Esophagus mucosa (tissue), 1 donor: ENCODE measurements around the gene F12. TPM values are rescaled to one million over a fixed set of nuclear protein-coding genes. Genes with fewer than 3 reads are reported as not detected.

Experiments
- ATAC-seq: fragments of 200-7000 bp; cut with Tn5 transposase; one replicate; pipeline ENCODE4 v1.9.1; 2020
- total RNA-seq: library from RNA; stranded (reverse); gene quantifications from one replicate; pipeline ENCODE4 v1.2.4, GENCODE V29; 2023
- donor health status: DM: yes; HTN: yes; CAD: no.

Gene F12
- total RNA-seq, result 32.8 TPM

GRCh38 chr5:177409043-177409801, at the start of gene F12:
Gene F12, minus strand, starts transcription at chr5:177409564. Its CDS starts 37 bp downstream, at chr5:177409527.
- no peak for ATAC-seq

- ATAC-seq, result no peak
Measured at GRCh38 chr5:177458912-177459350, 49.6 kb upstream of the F12 start.

GRCh38 chr5:177457852-177458681, 48.7 kb upstream of the F12 start:
- no peak for ATAC-seq

- ATAC-seq, result peak; percentile 55
Measured at GRCh38 chr5:177456976-177457851, 47.9 kb upstream of the F12 start.

- ATAC-seq, result no peak
Measured at GRCh38 chr5:177456591-177456964, 47.2 kb upstream of the F12 start.

- ATAC-seq, result peak; percentile 61
Measured at GRCh38 chr5:177455661-177456590, 46.6 kb upstream of the F12 start.

- peak; percentile 51 for ATAC-seq
Measured at GRCh38 chr5:177455036-177455660, 45.8 kb upstream of the F12 start.

- ATAC-seq, result peak; percentile 63
Measured at GRCh38 chr5:177454397-177455035, 45.2 kb upstream of the F12 start.

GRCh38 chr5:177453852-177454396, 44.6 kb upstream of the F12 start:
- ATAC-seq, result peak; percentile 2

GRCh38 chr5:177452688-177453638, 43.6 kb upstream of the F12 start:
- no peak for ATAC-seq

- ATAC-seq, result no peak
Measured at GRCh38 chr5:177450667-177451424, 41.5 kb upstream of the F12 start.

GRCh38 chr5:177449140-177450061, 40.0 kb upstream of the F12 start:
- peak; percentile 50 for ATAC-seq

- ATAC-seq, result no peak
Measured at GRCh38 chr5:177448244-177448950, 39.0 kb upstream of the F12 start.

GRCh38 chr5:177447611-177448243, 38.4 kb upstream of the F12 start:
- peak; percentile 8 for ATAC-seq

GRCh38 chr5:177447066-177447610, 37.8 kb upstream of the F12 start:
- peak; percentile 2 for ATAC-seq
